ENCODE results near the gene FAAP20.
"Not testable (repeated sequence)": the region's sequence is repeated elsewhere in the genome, so short reads cannot be mapped to it uniquely, and the experiment has no call there.

FAAP20 gene

GRCh38 chr1:2154022-2154421 lies 40.5 kb downstream of the FAAP20 start:
- DNase-seq: no peak

- no peak for DNase-seq
Observed at GRCh38 chr1:2152954-2153353, 41.6 kb downstream of the FAAP20 start.

- DNase-seq: no peak
Observed at GRCh38 chr1:2151911-2152310, 42.7 kb downstream of the FAAP20 start.

GRCh38 chr1:2151252-2151651 lies 43.3 kb downstream of the FAAP20 start:
- DNase-seq: no peak

- no peak for DNase-seq
Observed at GRCh38 chr1:2150801-2151200, 43.8 kb downstream of the FAAP20 start.

GRCh38 chr1:2148691-2149090 lies 45.9 kb downstream of the FAAP20 start:
- no peak for DNase-seq

- DNase-seq: not testable (repeated sequence)
Observed at GRCh38 chr1:2147869-2148268, 46.7 kb downstream of the FAAP20 start.

GRCh38 chr1:2146836-2147517 lies 47.6 kb downstream of the FAAP20 start:
- DNase-seq: no peak

- no peak for DNase-seq
Observed at GRCh38 chr1:2145946-2146835, 48.4 kb downstream of the FAAP20 start.

GRCh38 chr1:2144501-2145090 lies 50.0 kb downstream of the FAAP20 start:
- DNase-seq: no peak

GRCh38 chr1:2143814-2144500 lies 50.6 kb downstream of the FAAP20 start:
- no peak for DNase-seq

- no peak for DNase-seq
Observed at GRCh38 chr1:2141025-2141424, 53.5 kb downstream of the FAAP20 start.
